Dedifferentiated amniotic fluid mesenchymal stem cell (primary cell): ENCODE data around the gene TBXAS1.
"Not testable (repeated sequence)": the region's sequence is repeated elsewhere in the genome, so short reads cannot be mapped to it uniquely, and the experiment has no call there.

Experiments
- DNase-seq: peaks from one replicate; pipeline ENCODE4 v3.0.0-alpha.2; 2016; ENCODE audit errors: extremely low spot score

Gene TBXAS1

GRCh38 chr7:139887992-139888481 is 59.0 kb downstream of the TBXAS1 start:
- DNase-seq, result no peak

- DNase-seq, result no peak
Measured at GRCh38 chr7:139889186-139889871, 60.3 kb downstream of the TBXAS1 start.

- DNase-seq, result no peak
Measured at GRCh38 chr7:139893461-139893860, 64.4 kb downstream of the TBXAS1 start.

GRCh38 chr7:139893999-139894398 is 64.9 kb downstream of the TBXAS1 start:
- DNase-seq, result no peak

- DNase-seq, result no peak
Measured at GRCh38 chr7:139895141-139895829, 66.2 kb downstream of the TBXAS1 start.

GRCh38 chr7:139896288-139896687 is 67.2 kb downstream of the TBXAS1 start:
- DNase-seq, result no peak

GRCh38 chr7:139896831-139897230 is 67.8 kb downstream of the TBXAS1 start:
- DNase-seq, result no peak

GRCh38 chr7:139897422-139898090 is 68.5 kb downstream of the TBXAS1 start:
- no peak for DNase-seq

- DNase-seq, result no peak
Measured at GRCh38 chr7:139898483-139898882, 69.4 kb downstream of the TBXAS1 start.

- DNase-seq, result no peak
Measured at GRCh38 chr7:139899328-139899955, 70.4 kb downstream of the TBXAS1 start.

- no peak for DNase-seq
Measured at GRCh38 chr7:139900326-139900725, 71.3 kb downstream of the TBXAS1 start.

GRCh38 chr7:139901056-139901795 is 72.2 kb downstream of the TBXAS1 start:
- no peak for DNase-seq

GRCh38 chr7:139901901-139902300 is 72.8 kb downstream of the TBXAS1 start:
- DNase-seq, result no peak

- DNase-seq, result no peak
Measured at GRCh38 chr7:139902436-139903102, 73.5 kb downstream of the TBXAS1 start.

- not testable (repeated sequence) for DNase-seq
Measured at GRCh38 chr7:139903103-139903477, 74.0 kb downstream of the TBXAS1 start.

GRCh38 chr7:139906879-139907278 is 77.8 kb downstream of the TBXAS1 start:
- no peak for DNase-seq

GRCh38 chr7:139908792-139909191 is 79.7 kb downstream of the TBXAS1 start:
- DNase-seq, result no peak

GRCh38 chr7:139909379-139910050 is 80.5 kb downstream of the TBXAS1 start:
- DNase-seq, result peak; percentile 58

- no peak for DNase-seq
Measured at GRCh38 chr7:139913021-139913844, 84.2 kb downstream of the TBXAS1 start.

GRCh38 chr7:139913845-139914135 is 84.7 kb downstream of the TBXAS1 start:
- no peak for DNase-seq
